ENCODE measurements around the gene AARS2.
"Not testable (repeated sequence)": the region's sequence is repeated elsewhere in the genome, so short reads cannot be mapped to it uniquely, and the experiment has no call there.

Gene AARS2

DNA sequence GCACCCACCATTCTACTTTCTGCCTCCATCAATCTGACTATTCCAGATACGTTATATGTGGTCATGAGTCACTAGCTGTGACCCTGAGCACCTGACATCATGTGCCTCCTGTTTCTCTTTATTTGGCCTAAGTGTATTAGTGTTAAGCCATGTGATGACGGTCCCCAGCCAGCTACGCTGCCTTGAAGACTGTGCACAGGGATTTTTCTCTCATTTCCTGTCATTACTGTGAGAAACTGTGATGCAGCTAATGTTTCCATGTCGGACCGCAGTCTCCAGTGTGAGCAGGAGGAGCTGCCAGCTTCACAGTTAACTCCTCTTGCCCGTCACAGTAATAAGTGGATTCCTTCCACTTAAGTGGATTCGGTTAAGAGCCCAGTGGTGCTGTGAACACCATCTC, 19.4 kb upstream of the AARS2 start:
- Histone ChIP-seq H3K4me3 (ENCODE audit: insufficient read depth, low read depth, low read length, poor library complexity, severe bottlenecking) (no peak overlapping the region), H3K27me3 (replicated peaks; ENCODE audit: control insufficient read depth, insufficient read depth, low read length, poor library complexity, severe bottlenecking) (peaks cover 3% of the 10 kb centered on the region), H3K4me1 (ENCODE audit: control insufficient read depth, insufficient read depth, low read length, poor library complexity, severe bottlenecking) (no peaks in the 10 kb centered on the region), H3K9me3 (ENCODE audit: control insufficient read depth, low read length) (no peaks in the 10 kb centered on the region), H3K27ac (ENCODE audit: insufficient read depth, low read length, poor library complexity, severe bottlenecking) (no peak overlapping the region), H3K36me3 (ENCODE audit: control insufficient read depth, insufficient read depth, low read length) (no peaks in the 10 kb centered on the region)
- no peak for DNase-seq

GRCh38 chr6:44329858-44330257, 16.7 kb upstream of the AARS2 start:
- no peaks in the 10 kb centered on the region for H3K36me3 ChIP-seq (ENCODE audit: control insufficient read depth, insufficient read depth, low read length)
- no peak for DNase-seq
- H3K4me3 ChIP-seq (ENCODE audit: insufficient read depth, low read depth, low read length, poor library complexity, severe bottlenecking) = no peak overlapping the region
- no peak overlapping the region for H3K27ac ChIP-seq (ENCODE audit: insufficient read depth, low read length, poor library complexity, severe bottlenecking)
- no peaks in the 10 kb centered on the region for H3K27me3 ChIP-seq (replicated peaks; ENCODE audit: control insufficient read depth, insufficient read depth, low read length, poor library complexity, severe bottlenecking)
- no peaks in the 10 kb centered on the region for H3K9me3 ChIP-seq (ENCODE audit: control insufficient read depth, low read length)
- no peaks in the 10 kb centered on the region for H3K4me1 ChIP-seq (ENCODE audit: control insufficient read depth, insufficient read depth, low read length, poor library complexity, severe bottlenecking)

DNA sequence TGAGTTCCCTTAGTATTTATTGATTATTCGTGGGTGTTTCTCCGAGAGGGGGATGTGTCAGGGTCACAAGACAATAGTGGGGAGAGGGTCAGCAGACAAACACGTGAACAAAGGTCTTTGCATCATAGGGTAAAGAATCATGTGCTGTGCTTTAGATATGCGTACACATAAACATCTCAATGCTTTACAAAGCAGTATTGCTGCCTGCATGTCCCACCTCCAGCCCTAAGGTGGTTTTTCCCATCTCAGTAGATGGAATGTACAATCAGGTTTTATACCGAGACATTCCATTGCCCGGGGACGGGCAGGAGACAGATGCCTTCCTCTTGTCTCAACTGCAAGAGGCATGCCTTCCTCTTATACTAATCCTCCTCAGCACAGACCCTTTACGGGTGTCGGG, 15.1 kb upstream of the AARS2 start:
- not testable (repeated sequence) for H3K9me3 ChIP-seq (ENCODE audit: control insufficient read depth, low read length); H3K4me3 ChIP-seq (ENCODE audit: insufficient read depth, low read depth, low read length, poor library complexity, severe bottlenecking); DNase-seq; H3K4me1 ChIP-seq (ENCODE audit: control insufficient read depth, insufficient read depth, low read length, poor library complexity, severe bottlenecking); H3K27ac ChIP-seq (ENCODE audit: insufficient read depth, low read length, poor library complexity, severe bottlenecking); H3K27me3 ChIP-seq (replicated peaks; ENCODE audit: control insufficient read depth, insufficient read depth, low read length, poor library complexity, severe bottlenecking); H3K36me3 ChIP-seq (ENCODE audit: control insufficient read depth, insufficient read depth, low read length)

DNA sequence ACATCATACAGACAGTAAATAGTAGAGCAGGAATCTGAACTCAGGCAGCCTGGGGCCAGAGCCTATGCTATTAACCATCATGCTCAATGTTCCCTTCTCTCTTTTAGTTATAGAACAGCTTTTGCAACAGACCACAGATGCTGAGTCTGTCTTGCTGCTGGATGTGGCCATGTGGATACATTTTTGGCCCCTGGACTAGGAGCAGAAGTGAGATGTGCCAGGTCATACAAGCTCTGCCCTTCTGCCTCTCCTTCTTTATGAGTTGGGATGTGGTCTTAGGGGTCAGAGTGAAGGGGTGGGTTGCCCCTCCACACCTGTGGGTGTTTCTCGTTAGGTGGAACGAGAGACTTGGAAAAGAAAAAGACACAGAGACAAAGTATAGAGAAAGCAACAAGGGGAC, 14.6 kb upstream of the AARS2 start:
- H3K4me1 ChIP-seq (ENCODE audit: control insufficient read depth, insufficient read depth, low read length, poor library complexity, severe bottlenecking) = no peaks in the 10 kb centered on the region
- no peaks in the 10 kb centered on the region for H3K9me3 ChIP-seq (ENCODE audit: control insufficient read depth, low read length)
- no peaks in the 10 kb centered on the region for H3K36me3 ChIP-seq (ENCODE audit: control insufficient read depth, insufficient read depth, low read length)
- H3K4me3 ChIP-seq (ENCODE audit: insufficient read depth, low read depth, low read length, poor library complexity, severe bottlenecking) = no peak overlapping the region
- no peak for DNase-seq
- no peak overlapping the region for H3K27ac ChIP-seq (ENCODE audit: insufficient read depth, low read length, poor library complexity, severe bottlenecking)
- no peaks in the 10 kb centered on the region for H3K27me3 ChIP-seq (replicated peaks; ENCODE audit: control insufficient read depth, insufficient read depth, low read length, poor library complexity, severe bottlenecking)

DNA sequence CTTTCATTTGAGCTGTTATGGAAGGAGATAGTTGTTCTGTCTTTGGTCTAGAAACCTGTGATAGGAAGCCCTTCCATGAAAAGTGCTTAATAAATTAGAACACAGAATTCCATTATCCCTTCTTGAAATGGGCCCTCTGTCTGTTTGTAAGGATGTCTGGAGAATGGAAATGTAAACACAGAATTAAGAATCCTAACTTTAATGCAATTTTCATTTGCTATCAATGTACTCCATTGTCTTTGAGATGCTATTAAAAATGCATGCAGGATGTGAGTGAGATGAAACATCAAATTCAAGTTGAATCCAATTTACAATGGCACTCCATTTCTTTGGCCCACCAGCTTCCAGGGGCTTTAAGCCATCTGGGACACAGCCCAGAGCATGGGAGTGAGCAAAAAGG, 13.9 kb upstream of the AARS2 start:
- no peak overlapping the region for H3K27ac ChIP-seq (ENCODE audit: insufficient read depth, low read length, poor library complexity, severe bottlenecking)
- H3K4me1 ChIP-seq (ENCODE audit: control insufficient read depth, insufficient read depth, low read length, poor library complexity, severe bottlenecking) = no peaks in the 10 kb centered on the region
- no peaks in the 10 kb centered on the region for H3K36me3 ChIP-seq (ENCODE audit: control insufficient read depth, insufficient read depth, low read length)
- no peak for DNase-seq
- no peaks in the 10 kb centered on the region for H3K27me3 ChIP-seq (replicated peaks; ENCODE audit: control insufficient read depth, insufficient read depth, low read length, poor library complexity, severe bottlenecking)
- no peak overlapping the region for H3K4me3 ChIP-seq (ENCODE audit: insufficient read depth, low read depth, low read length, poor library complexity, severe bottlenecking)
- no peaks in the 10 kb centered on the region for H3K9me3 ChIP-seq (ENCODE audit: control insufficient read depth, low read length)

DNA sequence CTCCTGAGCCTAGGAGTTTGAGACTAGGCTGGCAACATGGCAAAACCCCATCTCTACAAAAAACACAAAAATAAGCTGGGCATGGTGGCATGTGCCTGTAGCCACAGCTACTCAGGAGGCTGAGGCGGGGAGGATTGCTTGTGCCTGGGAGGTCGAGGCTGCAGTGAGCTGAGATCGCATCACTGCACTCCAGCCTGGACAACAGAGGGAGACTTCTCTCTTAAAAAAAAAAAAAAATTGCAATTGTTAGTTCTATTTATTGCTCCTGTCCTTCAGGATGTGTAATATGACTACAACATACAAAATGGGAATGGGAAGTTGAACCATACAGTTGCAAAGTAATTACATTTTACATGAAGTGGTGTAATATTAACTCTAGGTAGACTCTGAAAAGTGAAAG, 8.1 kb upstream of the AARS2 start:
- H3K4me3 ChIP-seq (ENCODE audit: insufficient read depth, low read depth, low read length, poor library complexity, severe bottlenecking) = no peak overlapping the region
- no peak for DNase-seq

GRCh38 chr6:44317136-44317631, 4.0 kb upstream of the AARS2 start:
- not testable (repeated sequence) for H3K27me3 ChIP-seq (replicated peaks; ENCODE audit: control insufficient read depth, insufficient read depth, low read length, poor library complexity, severe bottlenecking); H3K9me3 ChIP-seq (ENCODE audit: control insufficient read depth, low read length); DNase-seq; H3K4me3 ChIP-seq (ENCODE audit: insufficient read depth, low read depth, low read length, poor library complexity, severe bottlenecking); H3K4me1 ChIP-seq (ENCODE audit: control insufficient read depth, insufficient read depth, low read length, poor library complexity, severe bottlenecking); H3K36me3 ChIP-seq (ENCODE audit: control insufficient read depth, insufficient read depth, low read length); H3K27ac ChIP-seq (ENCODE audit: insufficient read depth, low read length, poor library complexity, severe bottlenecking)

More for the DNA sequence above, 8.1 kb upstream of the AARS2 start:
- H3K27me3 ChIP-seq (replicated peaks; ENCODE audit: control insufficient read depth, insufficient read depth, low read length, poor library complexity, severe bottlenecking) = peaks cover 2% of the 10 kb centered on the region
- no peaks in the 10 kb centered on the region for H3K36me3 ChIP-seq (ENCODE audit: control insufficient read depth, insufficient read depth, low read length)
- no peak overlapping the region for H3K27ac ChIP-seq (ENCODE audit: insufficient read depth, low read length, poor library complexity, severe bottlenecking)
- H3K9me3 ChIP-seq (ENCODE audit: control insufficient read depth, low read length) = no peaks in the 10 kb centered on the region
- no peaks in the 10 kb centered on the region for H3K4me1 ChIP-seq (ENCODE audit: control insufficient read depth, insufficient read depth, low read length, poor library complexity, severe bottlenecking)

DNA sequence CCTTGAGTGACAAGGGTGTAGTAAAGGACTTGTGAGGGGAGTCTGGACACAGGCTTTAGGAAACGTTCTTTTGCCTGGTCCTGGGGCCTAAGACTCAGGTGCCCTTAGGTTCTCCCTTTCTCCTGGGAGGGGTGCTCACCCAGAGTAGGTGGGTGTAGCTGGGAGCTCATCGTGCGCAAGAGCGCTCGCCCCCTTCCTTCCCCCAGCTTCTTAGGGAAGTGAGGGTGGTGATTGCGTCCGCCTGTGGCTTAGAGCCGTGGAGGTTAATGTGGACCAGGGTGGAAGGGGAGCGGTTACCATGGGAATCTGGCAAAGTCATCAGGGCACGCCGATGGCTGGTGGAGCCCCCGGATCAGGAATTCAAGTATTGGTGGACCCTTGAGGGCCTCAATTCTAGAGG, 3.3 kb upstream of the AARS2 start:
- Histone ChIP-seq H3K4me3 (ENCODE audit: insufficient read depth, low read depth, low read length, poor library complexity, severe bottlenecking) (no peak overlapping the region), H3K36me3 (ENCODE audit: control insufficient read depth, insufficient read depth, low read length) (peaks cover 4% of the 10 kb centered on the region), H3K4me1 (ENCODE audit: control insufficient read depth, insufficient read depth, low read length, poor library complexity, severe bottlenecking) (peaks cover 11% of the 10 kb centered on the region), H3K9me3 (ENCODE audit: control insufficient read depth, low read length) (no peaks in the 10 kb centered on the region), H3K27me3 (replicated peaks; ENCODE audit: control insufficient read depth, insufficient read depth, low read length, poor library complexity, severe bottlenecking) (peaks cover 2% of the 10 kb centered on the region), H3K27ac (ENCODE audit: insufficient read depth, low read length, poor library complexity, severe bottlenecking) (no peak overlapping the region)
- no peak for DNase-seq

DNA sequence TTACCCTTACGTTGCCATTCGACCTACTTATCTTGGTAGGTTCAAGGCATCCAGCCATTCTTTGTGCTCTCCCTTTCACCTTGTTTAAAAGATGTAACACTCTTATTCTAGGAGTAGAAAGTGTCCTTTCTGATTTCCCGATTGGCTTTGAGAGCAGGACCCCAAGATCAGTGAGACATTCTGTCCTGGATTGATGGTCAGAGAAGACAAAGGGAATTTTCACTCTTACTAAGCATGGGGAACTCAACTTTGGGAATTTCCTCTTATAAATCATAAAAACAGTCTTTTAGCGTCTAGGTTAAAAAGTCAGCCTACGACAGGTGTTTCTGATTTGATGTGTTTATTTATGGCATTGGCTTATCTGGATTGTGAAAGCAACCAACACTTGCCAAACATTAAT, 2.8 kb upstream of the AARS2 start:
- H3K27ac ChIP-seq (ENCODE audit: insufficient read depth, low read length, poor library complexity, severe bottlenecking) = no peak overlapping the region
- peaks cover 11% of the 10 kb centered on the region for H3K4me1 ChIP-seq (ENCODE audit: control insufficient read depth, insufficient read depth, low read length, poor library complexity, severe bottlenecking)
- H3K36me3 ChIP-seq (ENCODE audit: control insufficient read depth, insufficient read depth, low read length) = peaks cover 8% of the 10 kb centered on the region
- no peak for DNase-seq
- no peaks in the 10 kb centered on the region for H3K9me3 ChIP-seq (ENCODE audit: control insufficient read depth, low read length)
- H3K27me3 ChIP-seq (replicated peaks; ENCODE audit: control insufficient read depth, insufficient read depth, low read length, poor library complexity, severe bottlenecking) = peaks cover 2% of the 10 kb centered on the region
- no peak overlapping the region for H3K4me3 ChIP-seq (ENCODE audit: insufficient read depth, low read depth, low read length, poor library complexity, severe bottlenecking)

GRCh38 chr6:44315516-44315915, 2.4 kb upstream of the AARS2 start:
- Histone ChIP-seq H3K4me3 (ENCODE audit: insufficient read depth, low read depth, low read length, poor library complexity, severe bottlenecking) (no peak overlapping the region), H3K36me3 (ENCODE audit: control insufficient read depth, insufficient read depth, low read length) (peaks cover 13% of the 10 kb centered on the region), H3K4me1 (ENCODE audit: control insufficient read depth, insufficient read depth, low read length, poor library complexity, severe bottlenecking) (peaks cover 11% of the 10 kb centered on the region), H3K9me3 (ENCODE audit: control insufficient read depth, low read length) (no peaks in the 10 kb centered on the region), H3K27me3 (replicated peaks; ENCODE audit: control insufficient read depth, insufficient read depth, low read length, poor library complexity, severe bottlenecking) (peaks cover 2% of the 10 kb centered on the region), H3K27ac (ENCODE audit: insufficient read depth, low read length, poor library complexity, severe bottlenecking) (no peak overlapping the region)
- DNase-seq = no peak

- not testable (repeated sequence) for H3K9me3 ChIP-seq (ENCODE audit: control insufficient read depth, low read length); H3K27ac ChIP-seq (ENCODE audit: insufficient read depth, low read length, poor library complexity, severe bottlenecking); H3K4me3 ChIP-seq (ENCODE audit: insufficient read depth, low read depth, low read length, poor library complexity, severe bottlenecking); DNase-seq; H3K27me3 ChIP-seq (replicated peaks; ENCODE audit: control insufficient read depth, insufficient read depth, low read length, poor library complexity, severe bottlenecking)
- peaks cover 21% of the 10 kb centered on the region for H3K36me3 ChIP-seq (ENCODE audit: control insufficient read depth, insufficient read depth, low read length)
- peaks cover 11% of the 10 kb centered on the region for H3K4me1 ChIP-seq (ENCODE audit: control insufficient read depth, insufficient read depth, low read length, poor library complexity, severe bottlenecking)
These were observed 1.5 kb upstream of the AARS2 start for GRCh38 chr6:44314657-44315056.

Measured in effector memory CD4-positive, alpha-beta T cell (primary cell).